SK-N-DZ (cell line): Measurements from ENCODE around the gene METTL26.
A peak's percentile ranks its signal among the peaks of the same experiment; 100 is the strongest.

Source experiments
- DNase-seq: peaks from one replicate; pipeline ENCODE4 v3.0.0-alpha.2; 2015; ENCODE audit warnings: low spot score

The METTL26 gene

DNA sequence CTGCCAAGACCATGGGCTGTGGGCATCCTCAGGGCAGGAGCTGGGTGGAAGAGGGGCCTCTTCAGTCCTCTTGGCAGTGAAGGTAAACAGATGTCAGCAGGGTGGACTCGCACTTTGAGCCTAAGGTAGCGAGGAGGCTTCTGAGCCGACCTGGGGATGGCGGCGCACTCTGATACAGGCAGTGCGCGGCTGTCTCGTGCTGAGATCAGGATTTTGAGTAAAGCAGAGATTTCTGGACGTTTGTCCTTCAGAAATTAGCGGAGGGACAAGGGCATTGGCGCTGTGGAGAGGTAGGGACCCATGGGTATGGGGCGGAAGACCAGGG, 39.4 kb downstream of the METTL26 start:
- DNase-seq = no peak

DNA sequence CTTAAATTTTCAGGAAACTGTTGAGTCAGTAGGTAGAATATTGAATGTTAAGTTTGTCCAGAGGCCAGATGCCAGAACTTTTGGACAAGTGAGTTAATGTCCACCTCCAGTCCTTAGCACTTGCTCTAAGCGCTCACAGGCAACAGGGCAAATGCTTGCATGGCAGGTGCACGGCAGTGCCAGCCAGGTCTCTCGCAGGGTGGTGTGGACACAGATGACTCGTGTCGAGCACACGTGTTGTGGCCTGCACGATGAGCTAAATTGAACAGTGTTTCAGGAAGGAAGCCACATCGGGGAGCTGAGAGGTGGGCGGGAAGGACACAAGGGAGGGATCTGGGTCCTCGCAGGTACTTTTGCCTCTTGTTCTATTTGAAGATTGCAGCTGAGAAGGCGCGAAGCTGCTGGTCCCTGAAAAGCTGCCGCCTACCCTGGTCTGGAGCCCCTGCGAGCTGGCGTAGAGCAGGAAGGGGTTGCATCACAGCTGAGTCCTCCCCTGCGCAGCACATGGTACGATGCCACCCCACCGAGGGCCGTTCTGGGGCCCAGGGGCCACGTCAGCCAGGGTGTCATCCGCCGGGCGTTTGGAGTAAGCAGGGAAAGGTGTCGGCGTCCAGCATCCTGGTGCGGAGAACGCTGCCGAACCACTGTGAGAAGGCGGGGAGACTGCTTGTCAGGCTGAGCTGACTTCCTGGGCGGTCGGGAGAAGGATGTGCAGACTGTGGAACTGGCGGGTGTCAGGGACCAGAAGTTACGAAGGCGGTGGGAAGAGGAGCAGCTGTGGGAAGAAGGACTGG, 40.0 kb downstream of the METTL26 start:
- DNase-seq = no peak

DNA sequence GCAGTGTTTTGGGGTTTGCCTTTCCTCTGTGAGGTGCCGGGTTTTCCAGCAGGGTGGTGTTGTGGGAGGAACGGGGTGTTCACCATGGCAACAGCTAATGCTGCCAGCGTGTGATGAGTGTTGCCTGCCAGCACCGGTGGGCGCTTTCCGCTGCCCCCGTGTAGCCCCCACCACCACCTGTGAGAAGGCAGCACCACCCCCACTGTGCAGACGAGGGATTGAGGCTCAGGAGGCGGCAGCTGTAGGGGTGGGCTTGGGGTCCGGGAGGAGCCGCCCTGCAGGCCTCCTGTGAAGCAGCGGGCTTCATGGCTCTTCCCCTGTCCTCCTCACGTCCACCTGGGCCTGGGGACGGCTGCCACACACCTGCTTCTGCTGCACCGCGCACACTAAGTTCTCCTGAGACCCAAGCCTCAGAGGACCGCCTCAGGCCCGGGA, 41.0 kb downstream of the METTL26 start:
- DNase-seq = no peak

DNA sequence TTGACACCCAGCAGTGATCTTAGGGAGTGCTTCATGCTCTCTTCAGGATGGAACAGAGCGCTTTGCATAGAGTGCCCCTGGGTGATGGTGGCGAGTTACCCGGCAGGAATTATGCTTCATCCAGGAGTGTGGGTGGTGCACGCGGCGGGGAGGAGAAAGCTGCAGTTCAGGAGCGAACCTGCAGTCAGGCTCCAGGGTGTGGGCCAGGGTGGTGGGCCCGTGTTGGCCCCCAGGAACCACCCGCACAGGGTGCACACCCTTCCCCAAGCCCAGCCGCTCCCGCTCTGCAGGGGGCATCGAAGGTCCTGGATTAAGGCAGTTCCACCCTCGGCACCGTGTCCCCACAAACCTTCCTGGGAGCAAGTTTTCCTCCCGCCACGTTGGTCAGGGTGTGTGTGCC, 42.3 kb downstream of the METTL26 start:
- no peak for DNase-seq

DNA sequence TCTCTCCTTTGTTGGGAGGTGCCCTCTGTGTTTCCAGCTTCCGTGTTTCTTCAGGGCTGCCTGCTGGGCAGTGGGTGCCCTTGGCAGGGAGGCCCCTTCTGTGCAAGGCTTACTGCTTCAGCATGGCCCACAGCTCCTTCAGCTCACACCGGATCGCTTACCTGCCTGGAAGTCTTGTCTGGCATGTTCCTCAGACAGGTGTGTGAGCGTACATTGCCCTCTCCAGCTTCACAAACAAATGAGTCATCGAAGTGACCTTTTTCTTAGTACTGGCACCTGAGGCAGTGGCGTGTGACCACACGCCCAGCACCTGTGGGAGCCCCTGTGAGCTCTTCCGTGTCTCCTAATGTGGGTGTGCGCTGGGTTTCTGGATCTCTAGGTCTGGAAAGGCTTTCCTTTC, 42.7 kb downstream of the METTL26 start:
- no peak for DNase-seq

DNA sequence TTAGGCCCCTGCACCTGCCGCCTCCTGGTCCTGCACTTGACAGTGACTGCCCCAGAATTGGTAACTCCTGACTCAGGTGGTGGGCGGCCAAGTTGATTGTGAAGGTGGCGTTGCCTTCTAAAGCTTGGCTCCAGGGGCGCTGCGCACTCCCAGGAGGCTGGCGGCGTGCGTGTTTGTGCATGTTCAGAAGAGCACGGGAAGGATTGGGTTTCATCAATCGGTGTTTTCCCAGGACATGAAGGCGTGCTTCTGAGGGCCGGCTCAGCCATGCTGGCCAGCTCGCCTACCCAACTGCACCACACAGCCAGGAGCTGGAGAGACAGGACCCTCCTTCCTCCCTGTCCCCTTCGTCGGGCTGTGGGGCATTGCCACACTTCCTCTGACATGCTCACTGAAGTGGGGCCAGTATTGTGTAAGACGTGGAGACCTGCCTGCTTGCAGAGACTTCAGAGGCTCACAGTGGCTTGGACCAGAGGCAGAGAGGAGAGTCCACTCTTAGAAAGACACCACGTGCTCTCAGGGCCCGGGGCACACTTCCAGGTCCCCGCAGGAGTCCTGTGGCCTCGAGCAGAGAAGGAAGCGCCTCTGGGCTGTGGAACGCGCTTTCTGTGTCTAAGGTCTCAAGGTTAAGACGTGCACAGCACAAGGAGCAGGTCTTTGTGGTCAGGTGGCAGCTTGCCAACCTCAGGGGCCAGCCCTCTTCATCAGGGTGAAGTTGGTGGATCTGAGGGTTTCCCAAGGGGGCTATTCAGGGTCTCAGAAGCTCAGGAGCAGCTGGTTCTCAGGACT, 43.4 kb downstream of the METTL26 start:
- peak; percentile 14 for DNase-seq

DNA sequence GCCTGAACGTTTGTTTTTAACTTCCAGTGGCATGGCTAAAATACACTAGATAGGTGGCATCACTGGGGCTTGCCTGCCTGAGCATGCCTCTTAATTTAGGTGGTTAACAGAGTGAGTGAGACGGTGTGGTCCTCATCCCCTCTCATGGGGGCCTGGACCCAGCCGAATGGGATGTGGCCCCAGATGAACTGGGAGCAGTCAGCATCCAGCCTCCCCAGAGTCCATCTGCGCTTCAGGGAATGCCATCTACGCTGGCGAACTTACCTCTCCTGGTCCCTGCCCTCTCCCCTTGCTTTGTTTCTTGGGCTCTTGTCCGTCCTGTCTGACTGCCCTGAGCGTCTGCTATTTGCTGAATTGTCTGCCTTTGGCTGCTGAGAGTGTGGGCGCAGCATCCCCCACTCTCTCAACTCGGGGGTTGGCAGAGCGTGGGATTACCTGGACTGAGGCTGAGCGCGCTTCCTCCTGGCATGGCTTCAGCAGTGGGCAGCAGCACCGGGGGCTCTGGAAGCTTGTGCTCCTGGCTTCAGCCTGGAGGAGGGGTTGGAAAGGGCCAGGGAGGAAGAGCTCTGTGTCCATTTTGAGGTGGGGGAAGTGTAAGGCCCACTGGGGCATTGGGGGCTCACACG, 44.1 kb downstream of the METTL26 start:
- no peak for DNase-seq

DNA sequence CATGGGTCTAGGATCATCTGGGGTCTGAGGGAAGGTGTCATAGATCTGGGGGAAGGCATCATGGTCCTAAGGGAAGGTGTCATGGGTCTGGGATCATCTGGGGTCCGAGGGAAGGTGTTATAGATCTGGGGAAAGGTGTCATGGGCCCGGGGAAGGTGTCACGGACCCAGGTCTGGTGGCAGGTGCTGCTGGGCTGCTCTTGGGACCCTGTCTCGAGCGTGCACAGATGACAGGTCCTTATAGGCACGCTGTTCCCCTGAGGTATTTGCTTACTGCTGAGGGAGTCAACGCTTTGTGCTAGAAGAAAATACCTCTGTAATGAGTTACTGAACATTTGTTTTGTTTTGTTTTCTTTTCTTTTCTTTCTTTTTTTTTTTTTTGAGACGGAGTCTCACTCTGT, 44.9 kb downstream of the METTL26 start:
- no peak for DNase-seq

DNA sequence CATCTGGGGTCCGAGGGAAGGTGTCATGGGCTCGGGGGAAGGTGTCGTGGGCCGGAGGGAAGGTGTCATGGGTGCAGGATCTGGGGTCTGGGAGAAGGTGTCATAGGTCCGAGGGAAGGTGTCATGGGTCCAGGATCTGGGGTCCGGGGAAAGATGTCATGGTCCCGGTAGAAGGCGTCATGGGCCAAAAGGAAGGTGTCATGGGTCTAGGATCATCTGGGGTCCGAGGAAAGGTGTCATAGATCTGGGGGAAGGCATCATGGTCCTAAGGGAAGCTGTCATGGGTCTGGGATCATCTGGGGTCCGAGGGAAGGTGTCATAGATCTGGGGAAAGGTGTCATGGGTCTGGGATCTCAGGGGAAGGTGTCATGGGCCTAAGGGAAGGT, 45.3 kb downstream of the METTL26 start:
- DNase-seq = peak; percentile 24

DNA sequence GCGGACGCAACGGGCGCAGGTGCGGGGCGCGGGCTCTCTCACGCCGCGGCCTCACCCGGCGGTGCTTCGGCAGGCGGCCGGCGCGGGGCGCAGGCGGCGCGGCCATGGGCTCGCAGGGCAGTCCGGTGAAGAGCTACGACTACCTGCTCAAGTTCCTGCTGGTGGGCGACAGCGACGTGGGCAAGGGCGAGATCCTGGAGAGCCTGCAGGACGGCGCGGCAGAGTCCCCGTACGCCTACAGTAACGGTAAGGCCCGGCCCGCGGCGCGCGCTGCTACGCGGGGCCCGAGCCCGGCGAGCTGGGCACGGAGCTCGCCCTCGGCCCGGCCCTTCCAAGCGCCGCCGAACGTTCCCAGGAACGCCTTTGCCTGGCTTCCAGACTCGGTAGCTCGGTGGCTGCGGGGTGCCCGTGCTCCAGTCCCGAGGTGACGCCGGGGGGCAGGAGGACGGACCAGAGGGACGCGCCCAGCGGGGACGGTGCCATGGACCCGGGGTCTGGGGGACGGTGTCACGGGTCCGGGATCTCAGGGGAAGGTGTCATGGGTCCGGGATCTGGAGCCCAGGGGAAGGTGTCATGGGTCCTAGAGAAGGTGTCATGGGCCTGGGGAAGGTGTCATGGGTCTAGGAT, 45.8 kb downstream of the METTL26 start:
- DNase-seq = no peak

DNA sequence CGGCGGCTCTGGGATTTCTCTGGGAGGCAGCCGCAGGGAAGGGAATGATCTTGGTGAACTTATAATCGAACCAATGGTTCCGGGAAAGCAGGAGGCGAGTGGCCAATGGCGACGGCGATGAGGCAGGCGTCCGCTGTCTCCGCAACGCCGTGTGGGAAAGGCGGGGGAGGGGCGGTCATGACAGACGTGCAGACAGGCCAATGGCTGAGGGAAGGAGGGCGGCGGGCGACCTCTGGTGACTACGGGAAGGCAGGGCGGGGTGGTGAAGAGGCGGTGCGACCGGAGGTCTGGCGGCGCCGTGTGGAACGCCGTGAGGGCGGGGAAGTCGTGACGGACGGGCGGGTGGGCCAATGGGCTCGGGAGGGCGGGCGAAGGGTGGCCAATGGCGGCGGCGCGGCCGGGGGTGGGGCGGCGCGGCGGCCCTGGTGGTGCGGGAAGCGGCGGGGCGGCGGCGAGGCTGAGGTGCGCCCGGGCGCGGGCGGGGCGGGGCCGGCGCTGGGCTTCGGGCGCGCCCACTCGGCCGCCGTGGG, 46.4 kb downstream of the METTL26 start, which contains the start of gene RAB40C:
TSS of gene RAB40C (plus strand) at position 409 of the 530 bp plus-strand sequence. CDS start 226 bp downstream, outside the sequence.
- DNase-seq = peak; percentile 97

DNA sequence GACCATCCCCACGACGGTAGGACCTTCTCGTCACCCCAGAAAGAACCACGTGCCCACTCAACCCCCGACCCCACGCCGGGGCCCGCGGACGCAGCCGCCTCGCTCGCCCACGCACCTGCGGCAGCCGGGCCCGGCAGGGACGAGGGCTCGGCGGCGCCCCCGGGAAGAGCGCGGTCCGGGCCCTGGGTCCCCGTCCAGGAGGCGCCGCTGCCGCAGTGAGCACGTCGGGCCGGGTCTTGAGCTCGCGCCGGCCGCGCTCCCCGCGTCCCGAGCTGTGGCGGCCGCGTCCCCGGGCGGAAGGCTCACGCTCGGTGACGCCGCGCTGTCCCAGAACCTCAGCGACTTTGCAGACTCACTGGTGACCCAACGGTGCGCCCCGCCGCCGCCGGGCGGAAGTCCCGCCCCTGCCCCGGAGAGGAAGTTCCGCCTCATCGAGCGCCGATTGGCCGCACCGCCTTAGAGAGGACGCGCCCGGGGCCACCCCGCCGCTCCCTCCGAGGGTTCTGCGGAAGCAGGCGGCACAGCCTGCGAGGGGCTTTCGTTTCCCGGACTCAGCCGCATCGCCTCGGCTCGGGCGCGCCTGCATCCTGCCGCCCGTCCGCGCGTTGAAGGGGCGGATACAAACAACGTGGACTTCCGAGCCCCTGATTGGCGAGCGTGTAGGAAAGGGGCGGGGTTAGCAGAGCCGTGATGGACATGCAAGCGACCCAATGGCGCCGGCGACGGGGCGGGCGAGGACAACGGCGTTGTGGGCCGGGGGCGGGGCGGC, 47.0 kb downstream of the METTL26 start:
- DNase-seq = peak; percentile 97

DNA sequence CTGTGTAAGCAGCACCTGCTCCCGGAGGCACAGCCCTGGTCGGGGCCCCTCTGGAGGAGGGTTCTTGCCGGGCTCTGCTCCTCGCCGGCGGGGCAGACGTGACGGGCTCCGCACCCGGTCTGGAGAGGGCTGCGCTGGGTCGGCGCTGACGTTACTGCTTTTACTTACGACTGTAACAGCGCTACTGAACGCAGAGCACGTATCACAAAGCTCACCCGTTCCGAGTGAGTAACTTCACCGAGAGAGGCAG, 47.5 kb downstream of the METTL26 start:
- peak; percentile 50 for DNase-seq

DNA sequence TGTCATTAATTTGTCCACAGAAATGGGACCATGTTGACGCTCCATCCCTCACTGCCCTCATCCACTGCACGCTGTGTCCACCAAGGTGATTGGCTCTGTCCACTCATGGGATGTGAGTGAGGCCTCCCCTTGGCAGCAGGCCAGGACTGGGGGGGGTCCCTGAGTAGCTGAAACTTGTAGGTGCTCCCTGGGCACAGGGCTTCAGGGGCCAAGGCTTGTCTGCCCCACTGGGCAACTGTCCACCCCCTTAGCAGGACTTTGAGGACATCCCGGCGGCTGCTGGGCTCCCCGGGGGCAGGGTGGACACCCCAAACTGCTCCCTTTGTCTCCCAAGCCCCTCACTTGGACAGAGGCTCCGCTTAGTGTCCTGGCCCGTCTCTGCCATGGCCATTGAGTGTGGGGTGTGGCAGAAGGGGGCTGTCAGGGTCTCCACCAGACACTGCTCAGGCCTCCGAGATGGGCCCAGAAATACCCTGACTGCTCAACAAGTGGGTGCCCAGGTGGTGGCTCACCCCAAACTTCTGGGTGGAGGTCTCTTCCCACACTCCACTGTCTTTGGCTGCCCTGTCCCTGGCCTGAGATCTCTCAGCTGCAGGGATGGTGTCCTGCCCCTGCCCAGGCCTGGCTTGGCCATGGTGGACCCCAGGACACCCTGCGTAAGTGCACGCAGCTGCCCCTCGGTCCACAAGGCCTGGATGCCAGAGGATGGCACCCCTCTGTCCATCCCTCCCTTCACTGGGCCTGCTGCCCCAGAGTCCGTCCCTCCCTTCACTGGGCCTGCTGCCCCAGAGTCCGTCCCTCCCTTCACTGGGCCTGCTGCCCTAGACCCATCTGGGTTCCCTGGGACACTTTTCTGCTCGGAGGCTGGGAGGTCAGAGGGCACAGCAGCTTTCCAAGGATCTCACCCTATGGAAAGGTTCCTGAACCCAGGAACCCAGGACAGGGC, 49.2 kb downstream of the METTL26 start:
- peak; percentile 23 for DNase-seq

DNA sequence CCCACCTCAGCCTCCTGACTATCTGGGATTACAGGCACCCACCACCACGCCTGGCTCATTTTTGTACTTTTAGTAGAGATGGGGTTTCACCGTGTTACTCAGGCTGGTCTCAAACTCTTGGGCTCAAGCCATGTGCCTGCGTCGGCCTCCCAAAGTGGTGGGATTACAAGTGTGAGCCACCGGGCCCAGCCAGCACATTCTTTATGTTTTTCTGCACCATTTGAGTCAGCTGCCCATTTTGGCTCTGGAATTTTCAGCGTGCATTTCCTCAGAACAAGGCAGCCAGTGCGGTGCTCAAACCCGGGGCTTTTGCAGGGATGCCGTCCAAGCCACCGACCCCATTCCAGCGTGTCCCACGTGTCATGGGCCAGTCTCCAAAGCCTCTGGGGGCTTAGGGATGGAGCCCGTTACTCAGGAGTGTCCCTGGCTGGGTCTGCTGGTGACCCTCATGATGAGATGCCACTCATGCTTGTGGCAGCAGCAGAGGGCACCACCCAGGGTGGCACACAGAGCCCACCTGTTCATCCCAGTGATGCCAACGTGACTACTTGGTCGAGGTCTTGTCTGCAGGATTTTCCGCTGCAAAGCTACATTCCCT, 50.0 kb downstream of the METTL26 start:
- peak; percentile 15 for DNase-seq

DNA sequence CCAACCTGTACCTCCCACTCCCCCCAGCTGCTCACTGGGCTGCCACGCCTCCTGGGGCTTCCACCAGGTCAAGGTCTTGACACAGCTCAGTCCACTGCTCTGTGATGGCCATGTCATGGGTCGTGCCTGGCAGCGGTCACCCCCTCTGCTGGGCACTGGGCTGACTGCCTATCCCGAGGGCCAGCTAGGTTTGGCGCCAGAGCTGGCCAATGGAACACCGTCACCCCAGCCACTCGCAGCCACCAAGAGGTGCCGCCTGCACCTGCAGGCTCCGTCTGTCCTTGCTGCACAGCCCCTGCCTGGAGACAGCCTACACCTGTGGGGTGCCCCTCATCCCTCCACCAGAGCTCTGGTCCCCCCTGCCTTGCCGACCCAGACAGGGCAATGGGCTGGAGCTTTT, 50.8 kb downstream of the METTL26 start:
- DNase-seq = peak; percentile 42
